Activated CD4-positive, alpha-beta T cell treated with anti-CD3 and anti-CD28 coated beads for 48 hours (primary cell): Measurements from ENCODE around the gene ZCCHC3.

Experiments
- DNase-seq: peaks from one replicate; pipeline ENCODE4 v3.0.0-alpha.2; 2020

Gene ZCCHC3

DNA sequence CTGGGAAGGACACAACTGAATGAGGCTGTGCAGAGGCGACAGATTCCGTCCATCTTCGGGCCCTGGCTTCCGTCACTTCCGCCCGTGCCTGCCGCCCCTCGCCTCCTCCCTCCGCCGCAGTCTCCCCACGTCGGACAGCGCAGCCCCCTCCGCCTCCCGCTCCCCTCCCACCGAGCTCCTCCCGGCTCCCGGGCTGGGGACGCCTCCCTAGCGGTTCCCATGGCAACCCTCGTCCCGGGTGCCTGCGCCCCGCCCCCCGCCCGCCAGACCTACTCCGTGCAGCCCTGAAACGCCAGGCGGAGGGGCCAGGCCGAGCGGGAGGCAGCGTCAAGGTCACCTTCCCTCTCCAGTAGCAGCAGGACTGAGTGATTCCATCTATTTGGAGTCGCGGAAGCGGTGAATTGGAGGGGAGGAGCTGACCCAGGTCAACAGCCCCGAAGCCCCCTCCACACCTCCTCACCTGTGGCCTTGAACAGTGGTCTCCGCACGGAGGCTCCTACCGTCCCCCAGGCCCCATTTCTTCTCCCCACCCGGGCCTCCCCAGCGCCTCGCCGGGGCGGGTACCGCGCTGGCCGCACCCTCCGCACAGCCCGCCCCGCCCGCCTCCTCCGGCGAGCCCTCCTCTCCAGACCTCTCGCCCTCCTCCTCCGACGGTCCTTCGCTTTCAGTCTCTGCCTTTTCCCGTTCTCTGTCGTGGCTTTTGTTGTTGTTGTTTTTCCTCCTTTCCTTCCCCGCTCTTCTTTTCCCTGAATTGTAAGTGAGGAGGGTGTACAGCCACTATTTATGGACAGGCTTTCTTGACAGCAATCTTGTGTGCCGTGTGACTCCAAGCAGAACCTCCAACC is 50.5 kb downstream of the ZCCHC3 start:
- DNase-seq: peak; percentile 75

- DNase-seq: no peak
Observed at GRCh38 chr20:348972-349841, 51.8 kb downstream of the ZCCHC3 start.
